ENCODE results near the gene ANTXR1.

Gene ANTXR1

GRCh38 chr2:69216535-69217332, 203.8 kb downstream of the ANTXR1 start:
- H3K27ac ChIP-seq, result no peak overlapping the region
- TF ChIP-seq ZFX (IDR thresholded peaks at IDR 0.05) (no peak), CTCF (conservative IDR thresholded peaks at IDR 0.05) (no peak)

GRCh38 chr2:69217333-69218080, 204.5 kb downstream of the ANTXR1 start:
- TF ChIP-seq CTCF (conservative IDR thresholded peaks at IDR 0.05) (no peak), ZFX (IDR thresholded peaks at IDR 0.05) (no peak)
- H3K27ac ChIP-seq, result no peak overlapping the region

GRCh38 chr2:69221512-69221911, 208.5 kb downstream of the ANTXR1 start:
- no peak overlapping the region for H3K27ac ChIP-seq
- TF ChIP-seq ZFX (IDR thresholded peaks at IDR 0.05), result no peak
- no peak for TF ChIP-seq CTCF (conservative IDR thresholded peaks at IDR 0.05)

GRCh38 chr2:69221960-69222751, 209.2 kb downstream of the ANTXR1 start:
- TF ChIP-seq CTCF (conservative IDR thresholded peaks at IDR 0.05), result no peak
- TF ChIP-seq ZFX (IDR thresholded peaks at IDR 0.05), result no peak
- no peak overlapping the region for H3K27ac ChIP-seq

- TF ChIP-seq ZFX (IDR thresholded peaks at IDR 0.05) (no peak), CTCF (conservative IDR thresholded peaks at IDR 0.05) (no peak)
- H3K27ac ChIP-seq, result no peak overlapping the region
Measured at GRCh38 chr2:69222953-69223658, 210.1 kb downstream of the ANTXR1 start.

- no peak overlapping the region for H3K27ac ChIP-seq
- TF ChIP-seq ZFX (IDR thresholded peaks at IDR 0.05) (no peak), CTCF (conservative IDR thresholded peaks at IDR 0.05) (no peak)
Measured at GRCh38 chr2:69223759-69224511, 211.0 kb downstream of the ANTXR1 start.

Measured in C4-2B (cell line).